WERI-Rb-1 (cell line): Measurements from ENCODE around the gene GPR153.

Experiments used
- DNase-seq: peaks from one replicate; pipeline ENCODE4 v3.0.0-alpha.2; 2020
- H3K27ac ChIP-seq: fragments of 250-450 bp; sonication (Bioruptor Pico); 2 replicates; pipeline ENCODE4 v1.5.1; 2020; ENCODE audit warnings: mild to moderate bottlenecking, moderate library complexity
- H3K27me3 ChIP-seq: fragments of 250-450 bp; sonication (Bioruptor Pico); 2 replicates; pipeline ENCODE4 v1.5.1; 2021; ENCODE audit warnings: mild to moderate bottlenecking, low read depth, moderate library complexity; ENCODE audit not compliant: insufficient read depth, severe bottlenecking
- H3K36me3 ChIP-seq: fragments of 250-450 bp; sonication (Bioruptor Pico); 2 replicates; pipeline ENCODE4 v1.5.1; 2020; ENCODE audit warnings: mild to moderate bottlenecking, moderate library complexity
- H3K4me3 ChIP-seq: 2 replicates; pipeline ENCODE4 v1.5.1; 2011; ENCODE audit warnings: low read depth, mild to moderate bottlenecking, control low read depth, low read length
- H3K9me3 ChIP-seq: fragments of 250-450 bp; sonication (Bioruptor Pico); 2 replicates; pipeline ENCODE4 v1.5.1; 2021; ENCODE audit warnings: mild to moderate bottlenecking, moderate library complexity; ENCODE audit not compliant: severe bottlenecking
- TF ChIP-seq, protein P1 (sequence below): IDR thresholded peaks from 2 replicates; pipeline ENCODE4 v1.5.1; 2011; ENCODE audit warnings: low read depth, mild to moderate bottlenecking, control low read depth, inconsistent platforms, low read length

GPR153 gene

GRCh38 chr1:6274102-6274501 is 13.2 kb upstream of the GPR153 start:
- Histone ChIP-seq H3K27me3 (no peaks in the 10 kb centered on the region), H3K4me3 (no peak overlapping the region), H3K9me3 (no peaks in the 10 kb centered on the region), H3K27ac (no peak overlapping the region), H3K36me3 (peaks cover 11% of the 10 kb centered on the region)
- TF ChIP-seq, protein P1, sequence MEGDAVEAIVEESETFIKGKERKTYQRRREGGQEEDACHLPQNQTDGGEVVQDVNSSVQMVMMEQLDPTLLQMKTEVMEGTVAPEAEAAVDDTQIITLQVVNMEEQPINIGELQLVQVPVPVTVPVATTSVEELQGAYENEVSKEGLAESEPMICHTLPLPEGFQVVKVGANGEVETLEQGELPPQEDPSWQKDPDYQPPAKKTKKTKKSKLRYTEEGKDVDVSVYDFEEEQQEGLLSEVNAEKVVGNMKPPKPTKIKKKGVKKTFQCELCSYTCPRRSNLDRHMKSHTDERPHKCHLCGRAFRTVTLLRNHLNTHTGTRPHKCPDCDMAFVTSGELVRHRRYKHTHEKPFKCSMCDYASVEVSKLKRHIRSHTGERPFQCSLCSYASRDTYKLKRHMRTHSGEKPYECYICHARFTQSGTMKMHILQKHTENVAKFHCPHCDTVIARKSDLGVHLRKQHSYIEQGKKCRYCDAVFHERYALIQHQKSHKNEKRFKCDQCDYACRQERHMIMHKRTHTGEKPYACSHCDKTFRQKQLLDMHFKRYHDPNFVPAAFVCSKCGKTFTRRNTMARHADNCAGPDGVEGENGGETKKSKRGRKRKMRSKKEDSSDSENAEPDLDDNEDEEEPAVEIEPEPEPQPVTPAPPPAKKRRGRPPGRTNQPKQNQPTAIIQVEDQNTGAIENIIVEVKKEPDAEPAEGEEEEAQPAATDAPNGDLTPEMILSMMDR: no peak
- DNase-seq: no peak

GRCh38 chr1:6273380-6273891 is 12.5 kb upstream of the GPR153 start:
- no peaks in the 10 kb centered on the region for H3K9me3 ChIP-seq
- peaks cover 9% of the 10 kb centered on the region for H3K36me3 ChIP-seq
- H3K27me3 ChIP-seq: no peaks in the 10 kb centered on the region
- TF ChIP-seq, protein P1: no peak
- no peak overlapping the region for H3K4me3 ChIP-seq
- no peak for DNase-seq
- no peak overlapping the region for H3K27ac ChIP-seq

- DNase-seq: no peak
- no peak overlapping the region for H3K27ac ChIP-seq
These were observed 12.0 kb upstream of the GPR153 start for GRCh38 chr1:6272868-6273267.

DNA sequence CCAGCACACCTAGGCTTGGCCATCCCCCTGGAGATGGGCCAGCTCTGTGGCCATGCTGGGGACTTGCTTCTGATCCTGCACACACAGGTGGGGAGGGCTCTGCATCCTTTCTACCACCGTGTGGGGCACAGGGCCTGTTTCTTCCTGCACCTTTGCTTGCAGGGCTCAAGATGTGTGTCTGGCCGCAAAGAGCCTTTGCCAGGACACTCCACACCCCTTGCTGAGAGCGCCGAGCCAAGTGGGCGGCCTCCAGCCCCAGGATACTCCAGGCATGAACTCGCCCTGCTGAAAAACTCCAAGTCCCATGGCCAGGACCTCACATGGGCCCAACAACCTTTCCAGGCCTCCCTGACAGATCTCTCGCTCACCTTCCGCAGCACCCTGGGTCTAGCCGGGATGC is 11.6 kb upstream of the GPR153 start:
- TF ChIP-seq, protein P1: no peak
- no peaks in the 10 kb centered on the region for H3K27me3 ChIP-seq
- no peak overlapping the region for H3K4me3 ChIP-seq
- H3K36me3 ChIP-seq: peaks cover 9% of the 10 kb centered on the region
- H3K9me3 ChIP-seq: no peaks in the 10 kb centered on the region
- no peak for DNase-seq
- H3K27ac ChIP-seq: no peak overlapping the region

More at GRCh38 chr1:6272868-6273267, 12.0 kb upstream of the GPR153 start:
- H3K27me3 ChIP-seq: no peaks in the 10 kb centered on the region
- no peaks in the 10 kb centered on the region for H3K9me3 ChIP-seq
- no peak overlapping the region for H3K4me3 ChIP-seq
- TF ChIP-seq, protein P1: peak; percentile 17; the same call in 1 of the 2 replicates
- peaks cover 9% of the 10 kb centered on the region for H3K36me3 ChIP-seq

DNA sequence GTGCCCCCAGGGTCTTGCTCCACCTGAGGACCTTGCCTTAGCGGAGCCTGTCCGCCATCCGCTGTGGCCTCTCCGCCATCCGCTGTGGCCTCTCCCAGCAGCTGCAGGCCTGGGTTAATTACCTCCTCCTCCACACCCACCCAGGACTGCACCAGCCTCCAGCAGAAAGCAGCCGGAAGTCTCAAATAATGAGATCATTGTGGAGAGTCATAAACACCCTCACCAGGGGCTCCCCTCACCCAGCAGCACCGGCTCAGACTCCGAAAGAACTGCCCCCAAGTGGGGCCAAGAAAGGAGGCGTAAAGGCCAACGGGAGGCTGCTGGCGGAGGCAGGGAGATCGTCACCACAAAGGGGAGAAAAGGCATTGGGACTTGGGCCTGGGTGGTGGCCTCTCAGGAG is 10.7 kb upstream of the GPR153 start:
- no peak overlapping the region for H3K27ac ChIP-seq
- no peak for DNase-seq
- no peaks in the 10 kb centered on the region for H3K27me3 ChIP-seq
- H3K4me3 ChIP-seq: no peak overlapping the region
- no peaks in the 10 kb centered on the region for H3K9me3 ChIP-seq
- peaks cover 9% of the 10 kb centered on the region for H3K36me3 ChIP-seq
- TF ChIP-seq, protein P1: no peak

- TF ChIP-seq, protein P1: no peak
- H3K27ac ChIP-seq: no peak overlapping the region; the same call in 1 of the 2 replicates
These were observed 10.1 kb upstream of the GPR153 start for GRCh38 chr1:6271006-6271405.

More at GRCh38 chr1:6271006-6271405, 10.1 kb upstream of the GPR153 start:
- no peak overlapping the region for H3K4me3 ChIP-seq
- DNase-seq: no peak
- no peaks in the 10 kb centered on the region for H3K27me3 ChIP-seq
- no peaks in the 10 kb centered on the region for H3K9me3 ChIP-seq
- peaks cover 9% of the 10 kb centered on the region for H3K36me3 ChIP-seq
